Measurements from ENCODE around the gene SCN1B.
"Not testable (repeated sequence)": the region's sequence is repeated elsewhere in the genome, so short reads cannot be mapped to it uniquely, and the experiment has no call there.

Gene SCN1B

DNA sequence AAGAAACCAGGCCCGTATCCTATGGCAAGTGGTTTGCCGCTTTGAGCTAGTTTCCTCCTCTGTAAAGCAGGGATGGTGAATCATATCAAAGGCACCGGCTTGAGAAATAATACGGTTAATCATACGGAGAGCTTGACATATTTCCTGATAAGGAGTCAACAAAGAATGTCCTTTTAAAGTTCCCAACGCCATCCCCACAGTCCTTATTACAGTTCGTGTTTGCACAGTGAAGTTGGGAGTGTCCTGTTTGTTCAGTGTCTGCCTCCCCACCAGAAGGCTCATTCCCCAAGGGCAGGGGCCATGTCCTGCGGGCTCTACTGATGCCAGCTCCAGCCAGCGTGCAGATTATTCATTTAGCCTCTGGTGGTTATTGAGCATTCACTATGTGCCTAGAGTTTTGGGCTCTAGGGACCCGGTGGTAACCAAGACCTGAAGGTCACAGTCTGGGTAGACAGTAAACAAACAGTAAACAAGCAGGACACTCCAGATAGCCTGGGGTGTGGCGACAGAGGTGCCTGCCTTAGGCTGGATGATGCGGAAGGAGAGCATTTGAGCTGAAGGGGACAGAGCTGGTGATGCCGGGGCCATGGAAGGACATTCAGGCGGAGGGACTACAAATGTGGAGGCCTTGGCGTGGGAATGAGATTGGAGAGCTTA, 23.8 kb upstream of the SCN1B start:
- Histone ChIP-seq H4K20me1 (ENCODE audit: insufficient read depth, low read length, poor library complexity, severe bottlenecking) (peaks cover 51% of the 10 kb centered on the region), H2AFZ (ENCODE audit: low read length) (no peak overlapping the region), H3K36me3 (ENCODE audit: insufficient read depth, low read length) (peaks cover 25% of the 10 kb centered on the region; the same call in 1 of the 2 replicates), H3K27me3 (ENCODE audit: insufficient read depth, low read length, poor library complexity, severe bottlenecking) (no peaks in the 10 kb centered on the region), H3K9me2 (replicated peaks; ENCODE audit: low read depth, low read length) (no peaks in the 10 kb centered on the region), H3K9me3 (ENCODE audit: insufficient read depth, low read depth, low read length) (no peaks in the 10 kb centered on the region), H3K4me2 (ENCODE audit: low read depth, low read length, poor library complexity, severe bottlenecking) (no peak overlapping the region), H3K4me3 (ENCODE audit: low read length, poor library complexity, severe bottlenecking) (no peak overlapping the region), H3K9ac (ENCODE audit: low read depth, low read length, poor library complexity, severe bottlenecking) (no peak overlapping the region), H3K79me2 (ENCODE audit: insufficient read depth, low read length) (peaks cover 56% of the 10 kb centered on the region), H3F3A (ENCODE audit: low read depth) (no peaks in the 10 kb centered on the region), H3K4me1 (ENCODE audit: insufficient read depth, low read length, poor library complexity, severe bottlenecking) (peaks cover 20% of the 10 kb centered on the region)
- TF ChIP-seq CTCF (conservative IDR thresholded peaks at IDR 0.05; ENCODE audit: low read length) (no peak), EZH2phosphoT487 (IDR thresholded peaks at IDR 0.05; ENCODE audit: borderline replicate concordance) (no peak)

GRCh38 chr19:35006999-35007365, 23.3 kb upstream of the SCN1B start:
- H3K9ac ChIP-seq (ENCODE audit: low read depth, low read length, poor library complexity, severe bottlenecking), result no peak overlapping the region
- TF ChIP-seq EZH2phosphoT487 (IDR thresholded peaks at IDR 0.05; ENCODE audit: borderline replicate concordance), result no peak
- TF ChIP-seq CTCF (conservative IDR thresholded peaks at IDR 0.05; ENCODE audit: low read length), result no peak
- no peaks in the 10 kb centered on the region for H3K27me3 ChIP-seq (ENCODE audit: insufficient read depth, low read length, poor library complexity, severe bottlenecking)
- H3K9me3 ChIP-seq (ENCODE audit: insufficient read depth, low read depth, low read length), result no peaks in the 10 kb centered on the region
- H3K4me3 ChIP-seq (ENCODE audit: low read length, poor library complexity, severe bottlenecking), result no peak overlapping the region
- no peak overlapping the region for H2AFZ ChIP-seq (ENCODE audit: low read length)
- H3K9me2 ChIP-seq (replicated peaks; ENCODE audit: low read depth, low read length), result no peaks in the 10 kb centered on the region
- H3K36me3 ChIP-seq (ENCODE audit: insufficient read depth, low read length), result peaks cover 30% of the 10 kb centered on the region; the same call in 1 of the 2 replicates
- peaks cover 46% of the 10 kb centered on the region for H4K20me1 ChIP-seq (ENCODE audit: insufficient read depth, low read length, poor library complexity, severe bottlenecking)
- H3K79me2 ChIP-seq (ENCODE audit: insufficient read depth, low read length), result peaks cover 51% of the 10 kb centered on the region
- no peaks in the 10 kb centered on the region for H3F3A ChIP-seq (ENCODE audit: low read depth)
- peaks cover 17% of the 10 kb centered on the region for H3K4me1 ChIP-seq (ENCODE audit: insufficient read depth, low read length, poor library complexity, severe bottlenecking)
- no peak overlapping the region for H3K4me2 ChIP-seq (ENCODE audit: low read depth, low read length, poor library complexity, severe bottlenecking)

- not testable (repeated sequence) for H3K9me3 ChIP-seq (ENCODE audit: insufficient read depth, low read depth, low read length); H3K27me3 ChIP-seq (ENCODE audit: insufficient read depth, low read length, poor library complexity, severe bottlenecking); H3K9ac ChIP-seq (ENCODE audit: low read depth, low read length, poor library complexity, severe bottlenecking); H3F3A ChIP-seq (ENCODE audit: low read depth); H3K4me2 ChIP-seq (ENCODE audit: low read depth, low read length, poor library complexity, severe bottlenecking); H3K9me2 ChIP-seq (replicated peaks; ENCODE audit: low read depth, low read length); H3K4me3 ChIP-seq (ENCODE audit: low read length, poor library complexity, severe bottlenecking); H2AFZ ChIP-seq (ENCODE audit: low read length)
- H3K79me2 ChIP-seq (ENCODE audit: insufficient read depth, low read length), result peaks cover 47% of the 10 kb centered on the region
- H4K20me1 ChIP-seq (ENCODE audit: insufficient read depth, low read length, poor library complexity, severe bottlenecking), result peaks cover 43% of the 10 kb centered on the region
- H3K4me1 ChIP-seq (ENCODE audit: insufficient read depth, low read length, poor library complexity, severe bottlenecking), result peaks cover 14% of the 10 kb centered on the region
- H3K36me3 ChIP-seq (ENCODE audit: insufficient read depth, low read length), result peaks cover 34% of the 10 kb centered on the region; the same call in 1 of the 2 replicates
Observed at GRCh38 chr19:35007427-35007826, 22.8 kb upstream of the SCN1B start.

- TF ChIP-seq CTCF (conservative IDR thresholded peaks at IDR 0.05; ENCODE audit: low read length) (no peak), EZH2phosphoT487 (IDR thresholded peaks at IDR 0.05; ENCODE audit: borderline replicate concordance) (no peak)
- Histone ChIP-seq H2AFZ (ENCODE audit: low read length) (no peak overlapping the region), H3K36me3 (ENCODE audit: insufficient read depth, low read length) (peaks cover 37% of the 10 kb centered on the region; the same call in 1 of the 2 replicates), H3K4me2 (ENCODE audit: low read depth, low read length, poor library complexity, severe bottlenecking) (no peak overlapping the region), H3K4me3 (ENCODE audit: low read length, poor library complexity, severe bottlenecking) (no peak overlapping the region), H3K4me1 (ENCODE audit: insufficient read depth, low read length, poor library complexity, severe bottlenecking) (peaks cover 7% of the 10 kb centered on the region), H4K20me1 (ENCODE audit: insufficient read depth, low read length, poor library complexity, severe bottlenecking) (peaks cover 36% of the 10 kb centered on the region), H3K9me2 (replicated peaks; ENCODE audit: low read depth, low read length) (no peaks in the 10 kb centered on the region), H3K9me3 (ENCODE audit: insufficient read depth, low read depth, low read length) (no peaks in the 10 kb centered on the region), H3F3A (ENCODE audit: low read depth) (no peaks in the 10 kb centered on the region), H3K79me2 (ENCODE audit: insufficient read depth, low read length) (peaks cover 32% of the 10 kb centered on the region), H3K27me3 (ENCODE audit: insufficient read depth, low read length, poor library complexity, severe bottlenecking) (no peaks in the 10 kb centered on the region), H3K9ac (ENCODE audit: low read depth, low read length, poor library complexity, severe bottlenecking) (no peak overlapping the region)
Observed at GRCh38 chr19:35008891-35009341, 21.4 kb upstream of the SCN1B start.
